ENCODE data around the gene DDR1. TPM values are rescaled to one million over a fixed set of nuclear protein-coding genes. Genes with fewer than 3 reads are reported as not detected.

The DDR1 gene
- 19.3 and 32.4 TPM in 2 replicates for total RNA-seq

GRCh38 chr6:30883685-30884520 is at the start of gene DDR1:
Gene DDR1 (plus strand): TSS chr6:30884519. CDS start chr6:30888730, 4,211 bp downstream.
- DNase-seq (ENCODE audit: low read depth) = peak; percentile 65
- no peak for TF ChIP-seq CTCF (IDR thresholded peaks at IDR 0.05; ENCODE audit: insufficient read depth, low read depth, low read length)
- H3K4me3 ChIP-seq (ENCODE audit: low read depth, low read length) = peak within 1 kb of the TSS; percentile 74

DNA sequence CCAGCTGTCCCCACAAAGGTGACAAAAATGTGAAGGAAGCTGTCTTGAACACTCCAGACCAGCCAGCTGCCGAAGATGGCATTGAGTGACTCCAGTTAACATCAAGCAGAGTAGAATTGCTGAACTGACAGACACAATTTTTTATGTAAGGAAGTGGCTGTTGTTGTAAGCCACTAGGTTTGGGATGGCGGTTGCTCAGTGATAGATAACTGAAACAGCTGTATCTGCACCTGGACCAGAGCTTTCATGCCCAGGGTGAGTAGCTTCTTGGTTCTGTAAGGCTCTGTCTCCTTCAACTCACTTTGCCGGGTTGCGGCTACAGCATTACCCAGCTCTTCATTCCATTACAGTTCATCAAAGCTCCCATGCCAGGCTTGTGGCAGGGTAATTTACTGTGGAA is 49.7 kb upstream of the DDR1 start:
- TF ChIP-seq CTCF (IDR thresholded peaks at IDR 0.05; ENCODE audit: insufficient read depth, low read depth, low read length) = no peak
- no peak for DNase-seq (ENCODE audit: low read depth)

GRCh38 chr6:30835576-30835975 is 48.7 kb upstream of the DDR1 start:
- TF ChIP-seq CTCF (IDR thresholded peaks at IDR 0.05; ENCODE audit: insufficient read depth, low read depth, low read length) = no peak
- no peak for DNase-seq (ENCODE audit: low read depth)
- H3K4me3 ChIP-seq (ENCODE audit: low read depth, low read length) = no peak overlapping the region

More for the DNA sequence above, 49.7 kb upstream of the DDR1 start:
- no peak overlapping the region for H3K4me3 ChIP-seq (ENCODE audit: low read depth, low read length)

GRCh38 chr6:30836431-30836866 is 47.9 kb upstream of the DDR1 start:
- no peak overlapping the region for H3K4me3 ChIP-seq (ENCODE audit: low read depth, low read length)
- DNase-seq (ENCODE audit: low read depth) = peak; percentile 86
- no peak for TF ChIP-seq CTCF (IDR thresholded peaks at IDR 0.05; ENCODE audit: insufficient read depth, low read depth, low read length)

DNA sequence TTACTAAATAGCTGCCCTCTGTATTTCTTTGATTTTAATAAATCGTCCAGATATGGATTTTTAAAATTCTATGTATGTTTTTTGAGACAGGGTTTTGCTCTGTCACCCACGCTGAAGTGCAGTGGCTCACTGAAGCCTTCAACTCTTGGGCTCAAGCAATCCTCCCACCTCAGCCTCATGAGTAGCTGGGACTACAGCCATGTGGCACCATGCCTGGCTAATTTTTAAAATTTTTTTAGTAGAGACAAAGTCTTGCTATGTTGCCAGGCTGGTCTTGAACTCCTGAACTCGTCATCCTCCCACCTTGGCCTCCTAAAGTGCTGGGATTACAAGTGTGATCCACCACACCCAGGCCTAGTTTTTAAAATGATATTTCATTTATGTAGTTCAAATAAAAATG is 47.4 kb upstream of the DDR1 start:
- no peak for DNase-seq (ENCODE audit: low read depth)
- no peak overlapping the region for H3K4me3 ChIP-seq (ENCODE audit: low read depth, low read length)
- no peak for TF ChIP-seq CTCF (IDR thresholded peaks at IDR 0.05; ENCODE audit: insufficient read depth, low read depth, low read length)

- TF ChIP-seq CTCF (IDR thresholded peaks at IDR 0.05; ENCODE audit: insufficient read depth, low read depth, low read length) = no peak
- no peak for DNase-seq (ENCODE audit: low read depth)
- no peak overlapping the region for H3K4me3 ChIP-seq (ENCODE audit: low read depth, low read length)
Observed at GRCh38 chr6:30837432-30837831, 46.9 kb upstream of the DDR1 start.
